HepG2 (cell line): Measurements from ENCODE around the gene BCAS3.

Experiments used
- ATF1 ChIP-seq: IDR thresholded peaks from 2 replicates; pipeline ENCODE4 v1.6.1; 2016; ENCODE audit warnings: mild to moderate bottlenecking, control low read depth
- NRL ChIP-seq: sonication (generic); formaldehyde crosslinking; IDR thresholded peaks from 2 replicates; pipeline ENCODE4 v1.5.0; 2020; ENCODE audit warnings: missing genetic modification reagents, mild to moderate bottlenecking, moderate library complexity, borderline replicate concordance
- RAD21 ChIP-seq: fragments of 450-650 bp; formaldehyde crosslinking; IDR thresholded peaks from 2 replicates; pipeline ENCODE4 v1.5.0; 2020; ENCODE audit warnings: mild to moderate bottlenecking
- SRSF1 ChIP-seq: fragments of 200-400 bp; formaldehyde crosslinking; optimal IDR thresholded peaks from 2 replicates; pipeline ENCODE3; 2017; ENCODE audit warnings: mild to moderate bottlenecking, low read depth, low read length, moderate library complexity
- TP53 ChIP-seq: sonication (generic); formaldehyde crosslinking; conservative IDR thresholded peaks from 2 replicates; pipeline ENCODE4 v1.4.0; 2020; ENCODE audit warnings: missing genetic modification reagents
- ZBTB33 ChIP-seq: sonication (generic); formaldehyde crosslinking; IDR thresholded peaks from 2 replicates; pipeline ENCODE4 v1.4.0; 2020; ENCODE audit warnings: missing genetic modification reagents
- ZBTB7A ChIP-seq: sonication (generic); formaldehyde crosslinking; IDR thresholded peaks from 2 replicates; pipeline ENCODE4 v1.8.0; 2022; ENCODE audit warnings: mild to moderate bottlenecking, missing genetic modification reagents
- ZNF530 ChIP-seq: sonication (generic); formaldehyde crosslinking; IDR thresholded peaks from 2 replicates; pipeline ENCODE4 v1.5.0; 2020; ENCODE audit warnings: low read depth, mild to moderate bottlenecking, missing genetic modification reagents
- ZNF775 ChIP-seq: sonication (generic); formaldehyde crosslinking; IDR thresholded peaks from 2 replicates; pipeline ENCODE4 v1.4.0; 2020; ENCODE audit warnings: missing genetic modification reagents, mild to moderate bottlenecking, moderate library complexity, borderline replicate concordance
- TF ChIP-seq, protein P1 (sequence below), 2 experiments: IDR thresholded peaks; 2 replicates each; pipeline ENCODE4 v1.6.1; 2011 to 2012; ENCODE audit warnings: low read length in 2 of 2, borderline replicate concordance in 1 of 2, low read depth in 1 of 2, mild to moderate bottlenecking in 1 of 2, moderate library complexity in 1 of 2
- TF ChIP-seq, protein P2 (sequence below): sonication (generic); formaldehyde crosslinking; IDR thresholded peaks from 2 replicates; pipeline ENCODE4 v1.4.0; 2020; ENCODE audit warnings: missing genetic modification reagents
- TF ChIP-seq, protein P3 (sequence below): sonication (generic); formaldehyde crosslinking; IDR thresholded peaks from 2 replicates; pipeline ENCODE4 v1.8.1; 2023; ENCODE audit warnings: missing genetic modification reagents, inconsistent platforms, borderline replicate concordance

DNA sequence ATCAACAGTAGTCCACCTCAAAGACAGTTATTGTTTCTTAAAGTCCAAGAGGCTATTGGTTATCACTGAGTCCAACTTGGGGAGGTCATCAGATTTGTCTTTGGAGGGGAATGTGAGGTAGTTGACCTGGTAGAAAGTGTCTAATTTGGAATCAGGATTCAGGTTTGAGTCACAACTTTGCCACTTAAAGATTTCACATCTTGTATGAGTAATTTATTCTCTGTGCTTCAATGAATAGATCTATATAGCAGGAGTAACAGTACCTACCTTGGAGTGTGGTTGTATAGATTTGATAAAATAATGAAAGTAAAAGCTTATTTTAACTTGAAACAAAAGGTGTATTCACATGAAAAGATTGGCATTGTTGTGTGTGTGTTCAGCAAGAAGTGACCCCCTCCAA is 602.7 kb downstream of the BCAS3 start:
- TF ChIP-seq, protein P1, sequence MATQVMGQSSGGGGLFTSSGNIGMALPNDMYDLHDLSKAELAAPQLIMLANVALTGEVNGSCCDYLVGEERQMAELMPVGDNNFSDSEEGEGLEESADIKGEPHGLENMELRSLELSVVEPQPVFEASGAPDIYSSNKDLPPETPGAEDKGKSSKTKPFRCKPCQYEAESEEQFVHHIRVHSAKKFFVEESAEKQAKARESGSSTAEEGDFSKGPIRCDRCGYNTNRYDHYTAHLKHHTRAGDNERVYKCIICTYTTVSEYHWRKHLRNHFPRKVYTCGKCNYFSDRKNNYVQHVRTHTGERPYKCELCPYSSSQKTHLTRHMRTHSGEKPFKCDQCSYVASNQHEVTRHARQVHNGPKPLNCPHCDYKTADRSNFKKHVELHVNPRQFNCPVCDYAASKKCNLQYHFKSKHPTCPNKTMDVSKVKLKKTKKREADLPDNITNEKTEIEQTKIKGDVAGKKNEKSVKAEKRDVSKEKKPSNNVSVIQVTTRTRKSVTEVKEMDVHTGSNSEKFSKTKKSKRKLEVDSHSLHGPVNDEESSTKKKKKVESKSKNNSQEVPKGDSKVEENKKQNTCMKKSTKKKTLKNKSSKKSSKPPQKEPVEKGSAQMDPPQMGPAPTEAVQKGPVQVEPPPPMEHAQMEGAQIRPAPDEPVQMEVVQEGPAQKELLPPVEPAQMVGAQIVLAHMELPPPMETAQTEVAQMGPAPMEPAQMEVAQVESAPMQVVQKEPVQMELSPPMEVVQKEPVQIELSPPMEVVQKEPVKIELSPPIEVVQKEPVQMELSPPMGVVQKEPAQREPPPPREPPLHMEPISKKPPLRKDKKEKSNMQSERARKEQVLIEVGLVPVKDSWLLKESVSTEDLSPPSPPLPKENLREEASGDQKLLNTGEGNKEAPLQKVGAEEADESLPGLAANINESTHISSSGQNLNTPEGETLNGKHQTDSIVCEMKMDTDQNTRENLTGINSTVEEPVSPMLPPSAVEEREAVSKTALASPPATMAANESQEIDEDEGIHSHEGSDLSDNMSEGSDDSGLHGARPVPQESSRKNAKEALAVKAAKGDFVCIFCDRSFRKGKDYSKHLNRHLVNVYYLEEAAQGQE (IDR thresholded peaks at IDR 0.05; ENCODE audit: borderline replicate concordance in 1 of 2, low read depth in 1 of 2, low read length in 2 of 2) = no peak
- TF ChIP-seq ZBTB33 (CRISPR knock-in tag) (no peak), TP53 (CRISPR knock-in tag) (no peak), ATF1 (no peak), ZBTB7A (CRISPR knock-in tag) (no peak), ZNF530 (CRISPR knock-in tag) (no peak), ZNF775 (CRISPR knock-in tag) (no peak), NRL (CRISPR knock-in tag) (no peak), SRSF1 (no peak), RAD21 (CRISPR knock-in tag) (no peak)
- TF ChIP-seq, protein P2, sequence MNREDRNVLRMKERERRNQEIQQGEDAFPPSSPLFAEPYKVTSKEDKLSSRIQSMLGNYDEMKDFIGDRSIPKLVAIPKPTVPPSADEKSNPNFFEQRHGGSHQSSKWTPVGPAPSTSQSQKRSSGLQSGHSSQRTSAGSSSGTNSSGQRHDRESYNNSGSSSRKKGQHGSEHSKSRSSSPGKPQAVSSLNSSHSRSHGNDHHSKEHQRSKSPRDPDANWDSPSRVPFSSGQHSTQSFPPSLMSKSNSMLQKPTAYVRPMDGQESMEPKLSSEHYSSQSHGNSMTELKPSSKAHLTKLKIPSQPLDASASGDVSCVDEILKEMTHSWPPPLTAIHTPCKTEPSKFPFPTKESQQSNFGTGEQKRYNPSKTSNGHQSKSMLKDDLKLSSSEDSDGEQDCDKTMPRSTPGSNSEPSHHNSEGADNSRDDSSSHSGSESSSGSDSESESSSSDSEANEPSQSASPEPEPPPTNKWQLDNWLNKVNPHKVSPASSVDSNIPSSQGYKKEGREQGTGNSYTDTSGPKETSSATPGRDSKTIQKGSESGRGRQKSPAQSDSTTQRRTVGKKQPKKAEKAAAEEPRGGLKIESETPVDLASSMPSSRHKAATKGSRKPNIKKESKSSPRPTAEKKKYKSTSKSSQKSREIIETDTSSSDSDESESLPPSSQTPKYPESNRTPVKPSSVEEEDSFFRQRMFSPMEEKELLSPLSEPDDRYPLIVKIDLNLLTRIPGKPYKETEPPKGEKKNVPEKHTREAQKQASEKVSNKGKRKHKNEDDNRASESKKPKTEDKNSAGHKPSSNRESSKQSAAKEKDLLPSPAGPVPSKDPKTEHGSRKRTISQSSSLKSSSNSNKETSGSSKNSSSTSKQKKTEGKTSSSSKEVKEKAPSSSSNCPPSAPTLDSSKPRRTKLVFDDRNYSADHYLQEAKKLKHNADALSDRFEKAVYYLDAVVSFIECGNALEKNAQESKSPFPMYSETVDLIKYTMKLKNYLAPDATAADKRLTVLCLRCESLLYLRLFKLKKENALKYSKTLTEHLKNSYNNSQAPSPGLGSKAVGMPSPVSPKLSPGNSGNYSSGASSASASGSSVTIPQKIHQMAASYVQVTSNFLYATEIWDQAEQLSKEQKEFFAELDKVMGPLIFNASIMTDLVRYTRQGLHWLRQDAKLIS (CRISPR knock-in tag) = no peak
- TF ChIP-seq, protein P3, sequence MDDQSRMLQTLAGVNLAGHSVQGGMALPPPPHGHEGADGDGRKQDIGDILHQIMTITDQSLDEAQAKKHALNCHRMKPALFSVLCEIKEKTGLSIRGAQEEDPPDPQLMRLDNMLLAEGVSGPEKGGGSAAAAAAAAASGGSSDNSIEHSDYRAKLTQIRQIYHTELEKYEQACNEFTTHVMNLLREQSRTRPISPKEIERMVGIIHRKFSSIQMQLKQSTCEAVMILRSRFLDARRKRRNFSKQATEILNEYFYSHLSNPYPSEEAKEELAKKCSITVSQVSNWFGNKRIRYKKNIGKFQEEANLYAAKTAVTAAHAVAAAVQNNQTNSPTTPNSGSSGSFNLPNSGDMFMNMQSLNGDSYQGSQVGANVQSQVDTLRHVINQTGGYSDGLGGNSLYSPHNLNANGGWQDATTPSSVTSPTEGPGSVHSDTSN (CRISPR knock-in tag) = no peak
